IPS-20b (cell line): ENCODE data around the gene BRS3.
"Not testable (repeated sequence)": the region's sequence is repeated elsewhere in the genome, so short reads cannot be mapped to it uniquely, and the experiment has no call there.

ENCODE experiments used
- H3K27ac ChIP-seq: one replicate; pipeline ENCODE4 v1.5.1; 2013; ENCODE audit warnings: low read length
- H3K27me3 ChIP-seq: 2 replicates; pipeline ENCODE4 v1.6.1; 2013; ENCODE audit warnings: mild to moderate bottlenecking, low read length, inconsistent platforms; ENCODE audit not compliant: insufficient read depth
- H3K36me3 ChIP-seq: 2 replicates; pipeline ENCODE4 v1.6.1; 2013; ENCODE audit warnings: low read depth, mild to moderate bottlenecking, inconsistent platforms, low read length, moderate library complexity; ENCODE audit not compliant: insufficient read depth
- H3K4me1 ChIP-seq: 2 replicates; pipeline ENCODE4 v1.6.1; 2013; ENCODE audit warnings: mild to moderate bottlenecking, control low read depth, inconsistent platforms, low read length, moderate library complexity; ENCODE audit not compliant: insufficient read depth
- H3K4me3 ChIP-seq: 2 replicates; pipeline ENCODE4 v1.5.1; 2013; ENCODE audit warnings: mild to moderate bottlenecking, low read length, inconsistent platforms
- H3K9ac ChIP-seq: 2 replicates; pipeline ENCODE4 v1.6.1; 2013; ENCODE audit warnings: low read depth, mild to moderate bottlenecking, inconsistent platforms, low read length, moderate library complexity
- H3K9me3 ChIP-seq: 2 replicates; pipeline ENCODE4 v1.6.1; 2013; ENCODE audit warnings: mild to moderate bottlenecking, low read depth, low read length, inconsistent platforms; ENCODE audit not compliant: insufficient read depth

BRS3 gene

DNA sequence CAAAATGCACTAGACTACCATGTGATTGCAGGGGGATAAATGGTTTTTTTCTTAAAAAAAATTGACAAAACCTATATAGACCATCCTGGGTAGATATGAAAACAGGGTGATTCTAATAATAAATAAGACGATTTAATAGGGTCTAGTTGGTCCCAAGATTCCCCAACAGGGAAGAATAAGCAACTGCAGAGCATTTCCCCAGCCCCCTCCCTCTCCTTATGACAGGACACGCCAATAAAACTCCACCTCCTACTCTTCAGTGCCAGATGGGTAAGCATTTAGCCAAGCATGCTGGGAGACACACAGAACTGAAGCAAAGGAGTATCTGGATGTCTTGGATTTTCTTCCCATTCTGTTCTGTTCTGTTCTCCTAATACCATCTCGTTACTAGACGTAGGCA, at the start of gene BRS3:
Gene BRS3, plus strand, starts transcription at position 301 of the 400 bp plus-strand sequence. CDS start 168 bp downstream, outside the sequence.
- Histone ChIP-seq H3K4me1 (no peaks in the 10 kb centered on the region), H3K36me3 (no peaks in the 10 kb centered on the region), H3K27me3 (peaks cover 20% of the 10 kb centered on the region), H3K4me3 (no peak within 1 kb of the TSS), H3K27ac (no peak within 1 kb of the TSS), H3K9me3 (no peaks in the 10 kb centered on the region), H3K9ac (no peak within 1 kb of the TSS)

DNA sequence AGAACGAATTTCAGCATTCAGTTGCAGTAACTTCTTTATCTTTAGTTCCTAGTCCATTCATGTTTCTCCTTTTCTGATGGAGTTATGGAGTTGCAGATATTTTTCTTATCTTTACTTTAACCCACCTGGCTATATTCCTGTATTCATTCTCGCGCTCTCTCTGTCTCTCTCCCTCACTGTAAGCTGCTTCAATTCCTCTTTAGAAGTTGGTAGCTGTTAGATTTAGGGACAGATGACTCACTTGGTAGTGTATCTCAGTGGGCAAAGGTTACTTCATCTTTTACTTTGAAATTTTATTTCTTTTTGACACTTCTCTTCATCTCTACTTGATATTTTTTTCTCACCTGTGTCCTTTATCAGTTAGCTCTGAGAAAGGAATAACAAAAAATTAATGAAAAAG, 49.6 kb upstream of the BRS3 start:
- Histone ChIP-seq H3K9me3 (no peaks in the 10 kb centered on the region), H3K4me1 (no peaks in the 10 kb centered on the region), H3K27ac (no peak overlapping the region), H3K4me3 (no peak overlapping the region), H3K36me3 (no peaks in the 10 kb centered on the region), H3K27me3 (no peaks in the 10 kb centered on the region), H3K9ac (no peak overlapping the region)

DNA sequence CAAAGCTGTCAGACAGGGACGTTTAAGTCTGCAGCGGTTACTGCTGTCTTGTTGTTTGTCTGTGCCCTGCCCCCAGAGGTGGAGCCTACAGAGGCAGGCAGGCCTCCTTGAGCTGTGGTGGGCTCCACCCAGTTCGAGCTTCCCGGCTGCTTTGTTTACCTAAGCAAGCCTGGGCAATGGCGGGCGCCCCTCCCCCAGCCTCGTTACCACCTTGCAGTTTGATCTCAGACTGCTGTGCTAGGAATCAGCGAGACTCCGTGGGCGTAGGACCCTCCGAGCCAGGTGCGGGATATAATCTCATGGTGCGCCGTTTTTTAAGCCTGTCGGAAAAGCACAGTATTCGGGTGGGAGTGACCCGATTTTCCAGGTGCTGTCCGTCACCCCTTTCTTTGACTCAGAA, 42.1 kb upstream of the BRS3 start:
- H3K4me1 ChIP-seq, H3K27me3 ChIP-seq, H3K9ac ChIP-seq, H3K9me3 ChIP-seq, H3K4me3 ChIP-seq, H3K36me3 ChIP-seq, H3K27ac ChIP-seq: not testable (repeated sequence)

DNA sequence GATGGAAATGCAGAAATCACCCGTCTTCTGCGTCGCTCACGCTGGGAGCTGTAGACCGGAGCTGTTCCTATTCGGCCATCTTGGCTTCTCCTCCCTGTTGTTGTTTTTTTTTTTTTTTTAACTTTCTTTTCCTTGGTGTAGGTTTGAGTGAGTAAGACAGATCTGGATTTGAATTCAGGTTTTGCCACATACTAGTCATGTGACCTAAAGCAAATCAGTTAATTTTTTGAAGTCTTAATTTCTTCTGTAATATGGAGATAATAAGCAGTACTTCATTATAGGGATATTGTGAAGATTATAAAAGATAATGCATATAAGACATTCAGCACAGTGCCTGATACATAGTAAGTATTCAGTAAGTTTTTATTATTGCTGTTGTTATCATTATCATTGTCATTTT, 41.5 kb upstream of the BRS3 start:
- Histone ChIP-seq H3K9me3 (no peaks in the 10 kb centered on the region), H3K4me3 (no peak overlapping the region), H3K9ac (no peak overlapping the region), H3K36me3 (no peaks in the 10 kb centered on the region), H3K27me3 (no peaks in the 10 kb centered on the region), H3K4me1 (no peaks in the 10 kb centered on the region), H3K27ac (no peak overlapping the region)

DNA sequence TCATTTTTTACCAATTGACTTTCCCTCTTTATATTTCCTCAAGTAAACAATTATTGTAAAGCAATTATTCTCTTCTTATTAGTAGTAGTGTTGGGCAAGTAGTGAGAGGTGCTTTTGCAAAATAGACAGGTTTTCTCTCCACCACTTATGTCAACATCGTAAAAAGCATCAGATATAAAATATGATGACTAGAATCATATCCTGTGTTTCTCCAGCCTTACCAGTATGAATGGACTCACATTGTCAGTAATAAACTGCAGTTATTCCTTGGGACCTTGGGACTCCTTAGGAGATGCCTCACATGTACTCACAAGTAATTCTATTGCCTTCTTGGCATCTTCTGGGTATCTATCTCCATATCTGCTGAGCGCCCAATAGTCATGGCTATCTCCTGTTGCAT, 40.4 kb upstream of the BRS3 start:
- H3K27ac ChIP-seq, result no peak overlapping the region
- H3K4me3 ChIP-seq, result no peak overlapping the region
- H3K4me1 ChIP-seq, result no peaks in the 10 kb centered on the region
- no peaks in the 10 kb centered on the region for H3K27me3 ChIP-seq
- H3K36me3 ChIP-seq, result no peaks in the 10 kb centered on the region
- H3K9ac ChIP-seq, result no peak overlapping the region
- H3K9me3 ChIP-seq, result no peaks in the 10 kb centered on the region

DNA sequence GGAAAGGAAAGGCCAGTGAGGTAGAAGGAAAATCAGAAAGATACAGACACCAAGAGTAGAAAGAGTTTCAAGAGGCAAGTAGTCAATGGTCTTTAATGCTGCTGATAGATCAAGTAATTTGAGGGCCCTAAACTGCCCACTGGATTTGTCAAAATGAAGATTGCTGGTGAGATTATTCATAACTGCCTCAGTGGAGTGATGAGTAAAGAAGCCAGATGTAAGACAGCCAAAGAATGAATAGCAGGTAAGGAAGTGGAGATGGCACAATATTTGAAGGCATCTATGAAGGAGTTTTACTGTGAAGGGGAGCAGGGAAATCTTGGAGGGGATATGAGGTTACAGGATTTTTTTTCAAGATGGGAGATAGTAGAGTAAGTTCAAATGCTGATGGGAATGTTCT, 39.8 kb upstream of the BRS3 start:
- no peak overlapping the region for H3K4me3 ChIP-seq
- H3K4me1 ChIP-seq, result no peaks in the 10 kb centered on the region
- H3K9ac ChIP-seq, result no peak overlapping the region
- H3K9me3 ChIP-seq, result no peaks in the 10 kb centered on the region
- H3K27me3 ChIP-seq, result no peaks in the 10 kb centered on the region
- H3K36me3 ChIP-seq, result no peaks in the 10 kb centered on the region
- no peak overlapping the region for H3K27ac ChIP-seq

DNA sequence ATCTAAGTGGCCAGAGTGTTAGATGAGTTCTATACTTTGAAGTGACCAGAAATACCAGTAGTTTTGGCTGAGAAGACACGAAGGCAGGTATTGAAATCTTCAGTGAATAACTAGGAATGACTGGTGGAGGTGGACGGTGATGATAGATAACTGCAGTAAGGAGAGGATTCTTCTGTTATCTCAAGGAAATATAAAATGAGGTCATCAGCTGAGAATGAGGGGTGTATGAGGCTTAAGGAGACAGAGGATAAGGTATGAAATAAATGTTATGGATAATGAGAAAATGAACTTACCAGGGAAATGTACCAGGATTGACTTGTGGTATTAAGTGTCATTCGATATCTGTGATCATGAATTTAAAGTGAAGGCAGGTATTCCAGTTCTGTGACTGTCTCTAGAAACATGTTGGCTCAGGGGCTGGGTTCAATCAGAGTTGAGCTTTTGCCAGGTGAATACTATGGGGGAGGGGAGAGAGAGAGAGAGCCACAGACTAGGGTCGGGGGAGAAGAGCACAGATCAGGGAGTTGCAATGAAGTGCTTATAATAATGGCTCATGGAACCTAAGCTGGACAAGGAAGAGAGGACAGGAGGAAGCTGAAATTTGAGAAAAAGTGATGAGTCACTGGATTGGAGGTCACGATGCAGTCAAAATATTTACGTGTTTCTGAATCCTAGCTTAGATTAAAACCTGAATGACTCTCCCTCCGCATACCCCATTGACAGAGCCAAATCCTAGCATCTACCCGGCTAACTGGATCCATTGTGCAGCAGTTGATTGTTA, 37.5 kb upstream of the BRS3 start:
- Histone ChIP-seq H3K4me1 (no peaks in the 10 kb centered on the region), H3K9ac (no peak overlapping the region), H3K9me3 (no peaks in the 10 kb centered on the region), H3K4me3 (no peak overlapping the region), H3K36me3 (no peaks in the 10 kb centered on the region), H3K27me3 (no peaks in the 10 kb centered on the region), H3K27ac (no peak overlapping the region)

DNA sequence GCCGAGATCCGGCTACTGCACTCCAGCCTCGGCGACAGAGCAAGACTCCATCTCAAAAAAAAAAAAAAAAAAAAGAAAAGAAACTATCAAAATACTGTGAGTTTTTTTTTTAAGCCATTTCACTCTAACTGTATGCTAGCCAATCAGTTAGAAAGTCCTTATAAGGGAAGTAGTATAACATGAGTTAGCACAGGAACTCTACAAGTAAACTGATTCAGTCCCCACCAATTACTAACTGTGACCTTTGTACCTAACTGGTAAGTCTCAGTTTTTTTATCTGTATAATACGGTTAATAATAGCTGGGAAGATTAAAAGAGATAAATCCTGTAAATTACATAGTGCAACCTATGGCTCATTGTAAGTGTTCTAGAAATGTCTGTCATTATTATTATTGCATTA, 35.1 kb upstream of the BRS3 start:
- H3K4me3 ChIP-seq, result no peak overlapping the region
- no peak overlapping the region for H3K9ac ChIP-seq
- H3K36me3 ChIP-seq, result no peaks in the 10 kb centered on the region
- H3K4me1 ChIP-seq, result no peaks in the 10 kb centered on the region
- H3K27ac ChIP-seq, result no peak overlapping the region
- no peaks in the 10 kb centered on the region for H3K9me3 ChIP-seq
- H3K27me3 ChIP-seq, result no peaks in the 10 kb centered on the region

DNA sequence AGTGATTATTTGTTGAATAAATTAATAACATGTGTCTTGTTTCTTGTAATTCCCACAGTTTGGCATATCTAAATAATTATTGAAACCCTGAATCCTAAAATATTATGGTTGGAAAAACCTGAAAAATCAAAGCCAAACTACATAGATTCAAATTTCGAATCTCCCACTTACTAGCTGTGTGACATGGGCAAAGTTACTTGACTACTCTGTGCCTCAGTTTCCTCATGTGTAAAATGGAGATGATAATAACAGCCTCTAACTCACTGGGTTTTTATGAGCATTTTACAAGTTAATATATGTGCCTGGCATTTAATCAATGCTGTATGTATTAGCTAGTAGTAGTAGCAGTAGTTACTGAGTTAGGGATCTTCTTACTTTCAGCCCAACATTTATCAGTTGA, 34.6 kb upstream of the BRS3 start:
- Histone ChIP-seq H3K36me3 (no peaks in the 10 kb centered on the region), H3K9ac (no peak overlapping the region), H3K4me1 (no peaks in the 10 kb centered on the region), H3K9me3 (no peaks in the 10 kb centered on the region), H3K27me3 (no peaks in the 10 kb centered on the region), H3K27ac (no peak overlapping the region), H3K4me3 (no peak overlapping the region)

DNA sequence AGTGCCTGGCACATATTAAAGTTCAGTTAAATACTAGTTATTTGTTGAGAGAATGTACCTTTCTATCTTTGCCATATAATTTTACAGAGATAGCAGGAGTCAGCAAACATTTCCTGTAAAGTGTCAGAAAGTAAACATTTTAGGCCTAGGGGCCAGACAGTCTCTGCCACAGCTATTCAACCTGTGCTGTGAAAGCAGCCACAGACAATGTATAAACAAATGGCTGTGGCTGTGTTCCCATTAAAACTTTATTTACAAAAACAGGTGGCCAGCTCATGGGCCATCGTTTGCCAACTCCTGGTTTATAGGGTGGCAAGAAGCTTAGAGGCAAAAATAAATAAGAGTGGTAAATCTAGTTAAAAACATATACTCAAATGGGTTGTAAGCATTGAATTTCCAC, 34.0 kb upstream of the BRS3 start:
- no peak overlapping the region for H3K27ac ChIP-seq
- H3K9me3 ChIP-seq, result no peaks in the 10 kb centered on the region
- H3K4me1 ChIP-seq, result no peaks in the 10 kb centered on the region
- no peaks in the 10 kb centered on the region for H3K36me3 ChIP-seq
- H3K27me3 ChIP-seq, result no peaks in the 10 kb centered on the region
- no peak overlapping the region for H3K4me3 ChIP-seq
- H3K9ac ChIP-seq, result no peak overlapping the region

DNA sequence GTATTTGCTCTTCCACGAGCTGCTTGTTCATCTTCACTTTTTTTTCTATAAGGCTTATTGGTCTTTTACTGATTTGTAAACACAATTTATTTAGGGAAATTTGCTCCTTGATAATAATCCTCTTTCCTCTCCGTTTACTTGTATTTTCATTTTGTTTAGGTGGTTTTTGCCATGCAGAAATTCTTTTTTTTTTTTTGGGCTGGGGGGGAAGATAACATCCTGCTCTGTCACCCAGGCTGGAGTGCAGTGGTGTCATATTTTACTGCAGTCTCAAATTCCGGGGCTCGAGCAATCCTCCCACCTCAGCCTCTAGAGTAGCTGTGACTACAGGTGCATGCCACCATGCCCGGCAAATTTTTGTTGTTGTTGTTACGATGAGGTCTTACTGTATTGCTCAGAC, 31.6 kb upstream of the BRS3 start:
- no peak overlapping the region for H3K27ac ChIP-seq
- H3K9me3 ChIP-seq, result no peaks in the 10 kb centered on the region
- no peaks in the 10 kb centered on the region for H3K27me3 ChIP-seq
- H3K9ac ChIP-seq, result no peak overlapping the region
- H3K4me1 ChIP-seq, result no peaks in the 10 kb centered on the region
- H3K36me3 ChIP-seq, result no peaks in the 10 kb centered on the region
- H3K4me3 ChIP-seq, result no peak overlapping the region

DNA sequence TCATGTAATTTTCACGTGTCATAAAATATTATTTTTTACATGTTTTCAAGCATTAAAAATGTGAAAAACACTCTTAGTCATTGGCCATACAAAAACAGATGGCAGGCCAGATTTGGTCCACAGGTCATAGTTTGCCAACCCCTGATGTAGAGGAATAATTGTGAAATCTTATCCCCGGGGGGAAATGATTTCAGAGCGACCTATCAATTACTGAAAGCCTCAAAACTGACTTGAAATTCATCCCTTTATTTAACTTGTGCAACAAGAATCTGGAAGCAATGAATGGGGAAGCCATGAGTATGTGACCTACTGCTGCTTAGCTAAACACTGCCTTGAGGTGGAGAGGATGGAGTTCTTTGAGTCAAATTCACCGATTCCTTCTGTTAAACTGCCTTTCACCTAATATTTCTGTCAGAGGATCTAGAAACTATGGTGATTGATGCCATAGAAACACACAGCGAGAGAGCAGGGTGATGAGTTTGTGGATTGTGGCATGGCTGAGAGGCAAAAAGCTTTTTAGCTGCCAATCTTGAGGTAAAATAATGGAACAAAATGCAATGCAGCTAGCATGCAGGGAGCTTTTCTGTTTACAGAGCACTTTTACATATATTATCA, 30.3 kb upstream of the BRS3 start:
- Histone ChIP-seq H3K9ac (no peak overlapping the region), H3K27ac (no peak overlapping the region), H3K9me3 (no peaks in the 10 kb centered on the region), H3K27me3 (no peaks in the 10 kb centered on the region), H3K36me3 (no peaks in the 10 kb centered on the region), H3K4me1 (no peaks in the 10 kb centered on the region), H3K4me3 (no peak overlapping the region)
